Activated T-cell treated with anti-CD3 and anti-CD28 coated beads for 24 hours (primary cell): ENCODE data around the gene SSTR5.
A peak's percentile ranks its signal among the peaks of the same experiment; 100 is the strongest.

Experiments
- DNase-seq: peaks from one replicate; pipeline ENCODE4 v3.0.0-alpha.2; 2020; ENCODE audit warnings: low read depth

Gene SSTR5

GRCh38 chr16:1054660-1055556 lies 17.6 kb upstream of the SSTR5 start:
- DNase-seq, result no peak

- DNase-seq, result no peak
These were observed 17.0 kb upstream of the SSTR5 start for GRCh38 chr16:1055557-1055924.

- DNase-seq, result no peak
These were observed 16.4 kb upstream of the SSTR5 start for GRCh38 chr16:1056196-1056595.

- DNase-seq, result peak; percentile 51
These were observed 15.2 kb upstream of the SSTR5 start for GRCh38 chr16:1057252-1057932.

GRCh38 chr16:1058216-1058615 lies 14.3 kb upstream of the SSTR5 start:
- no peak for DNase-seq

- DNase-seq, result no peak
These were observed 13.2 kb upstream of the SSTR5 start for GRCh38 chr16:1059310-1059709.

GRCh38 chr16:1060416-1061340 lies 11.9 kb upstream of the SSTR5 start:
- no peak for DNase-seq

- no peak for DNase-seq
These were observed 10.6 kb upstream of the SSTR5 start for GRCh38 chr16:1061769-1062505.

- no peak for DNase-seq
These were observed 9.7 kb upstream of the SSTR5 start for GRCh38 chr16:1062895-1063294.

GRCh38 chr16:1063728-1064127 lies 8.8 kb upstream of the SSTR5 start:
- no peak for DNase-seq

- DNase-seq, result no peak
These were observed 6.9 kb upstream of the SSTR5 start for GRCh38 chr16:1065469-1066128.

GRCh38 chr16:1066584-1067172 lies 5.9 kb upstream of the SSTR5 start:
- no peak for DNase-seq

- DNase-seq, result no peak
These were observed 4.9 kb upstream of the SSTR5 start for GRCh38 chr16:1067629-1068028.

- no peak for DNase-seq
These were observed 4.1 kb upstream of the SSTR5 start for GRCh38 chr16:1068451-1068850.

- no peak for DNase-seq
These were observed 3.4 kb upstream of the SSTR5 start for GRCh38 chr16:1069154-1069553.

- no peak for DNase-seq
These were observed 2.3 kb upstream of the SSTR5 start for GRCh38 chr16:1070084-1070863.

- DNase-seq, result no peak
These were observed 1.6 kb upstream of the SSTR5 start for GRCh38 chr16:1070864-1071408.

- no peak for DNase-seq
These were observed 854 bp upstream of the SSTR5 start for GRCh38 chr16:1071561-1072225.

- no peak for DNase-seq
These were observed 663 bp downstream of the SSTR5 start for GRCh38 chr16:1073262-1073558.
